Middle frontal gyrus (tissue), 1 donor: Measurements from ENCODE around the gene LRRC45.

Experiments used
- DNase-seq: peaks from one replicate; pipeline ENCODE4 v3.0.0-alpha.2; 2015; ENCODE audit warnings: low spot score; ENCODE audit errors: extremely low spot score

The LRRC45 gene

GRCh38 chr17:82018989-82019689, 4.0 kb upstream of the LRRC45 start:
- no peak for DNase-seq

GRCh38 chr17:82019690-82020571, 3.2 kb upstream of the LRRC45 start:
- DNase-seq: no peak

DNA sequence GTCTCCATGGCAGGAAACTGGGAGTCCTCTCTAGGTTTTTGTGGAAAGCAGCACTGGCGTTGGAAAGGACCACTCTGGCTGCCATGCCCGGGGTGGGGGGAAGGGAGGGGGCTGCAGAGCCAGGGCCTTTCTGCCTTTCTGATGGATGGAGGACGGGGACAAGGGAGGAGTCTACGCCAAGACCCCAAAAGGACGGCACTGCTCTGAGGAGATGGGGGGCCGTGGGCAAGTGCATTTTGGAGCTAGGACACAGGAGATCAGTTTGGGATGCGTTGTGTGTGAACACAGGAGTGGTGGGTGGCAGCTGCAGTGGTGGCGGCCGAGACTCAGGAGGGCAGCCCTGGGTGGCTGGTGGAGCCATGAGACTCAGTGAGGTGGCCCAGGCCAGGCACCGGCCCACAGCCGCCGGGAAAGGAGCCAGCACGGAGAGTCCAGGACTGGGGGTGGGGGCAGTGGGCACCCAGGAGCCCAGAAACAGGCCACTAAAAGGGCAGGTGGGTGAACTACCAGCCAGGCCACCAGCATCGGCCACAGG, 2.5 kb upstream of the LRRC45 start:
- no peak for DNase-seq

GRCh38 chr17:82021107-82021899, 1.8 kb upstream of the LRRC45 start:
- DNase-seq: peak; percentile 37

DNA sequence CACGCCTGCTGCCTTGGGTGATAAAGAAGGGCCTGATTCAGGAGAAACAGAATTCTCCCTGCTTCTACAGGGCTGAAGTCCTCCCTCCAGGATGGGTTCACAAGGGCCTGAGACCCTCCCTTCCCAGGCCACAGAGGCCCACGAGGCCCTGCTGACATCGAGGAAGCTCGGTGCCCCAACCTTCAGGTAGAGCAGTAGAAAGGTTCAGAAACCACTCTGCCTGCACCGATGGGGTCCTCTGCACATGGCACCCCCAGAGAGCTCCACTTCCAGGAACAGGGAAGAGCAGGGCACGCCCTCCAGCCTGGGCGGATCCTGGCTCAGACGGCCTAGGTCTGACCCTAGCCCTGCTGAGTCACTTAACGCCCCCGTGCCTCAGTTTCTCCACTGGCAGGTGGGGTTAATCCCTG, 1.2 kb upstream of the LRRC45 start:
- no peak for DNase-seq

GRCh38 chr17:82022310-82022980, 660 bp upstream of the LRRC45 start, which contains the start of gene CENPX:
CENPX (minus strand) TSS chr17:82022878; CDS start chr17:82022861, 17 bp downstream.
- DNase-seq: no peak

DNA sequence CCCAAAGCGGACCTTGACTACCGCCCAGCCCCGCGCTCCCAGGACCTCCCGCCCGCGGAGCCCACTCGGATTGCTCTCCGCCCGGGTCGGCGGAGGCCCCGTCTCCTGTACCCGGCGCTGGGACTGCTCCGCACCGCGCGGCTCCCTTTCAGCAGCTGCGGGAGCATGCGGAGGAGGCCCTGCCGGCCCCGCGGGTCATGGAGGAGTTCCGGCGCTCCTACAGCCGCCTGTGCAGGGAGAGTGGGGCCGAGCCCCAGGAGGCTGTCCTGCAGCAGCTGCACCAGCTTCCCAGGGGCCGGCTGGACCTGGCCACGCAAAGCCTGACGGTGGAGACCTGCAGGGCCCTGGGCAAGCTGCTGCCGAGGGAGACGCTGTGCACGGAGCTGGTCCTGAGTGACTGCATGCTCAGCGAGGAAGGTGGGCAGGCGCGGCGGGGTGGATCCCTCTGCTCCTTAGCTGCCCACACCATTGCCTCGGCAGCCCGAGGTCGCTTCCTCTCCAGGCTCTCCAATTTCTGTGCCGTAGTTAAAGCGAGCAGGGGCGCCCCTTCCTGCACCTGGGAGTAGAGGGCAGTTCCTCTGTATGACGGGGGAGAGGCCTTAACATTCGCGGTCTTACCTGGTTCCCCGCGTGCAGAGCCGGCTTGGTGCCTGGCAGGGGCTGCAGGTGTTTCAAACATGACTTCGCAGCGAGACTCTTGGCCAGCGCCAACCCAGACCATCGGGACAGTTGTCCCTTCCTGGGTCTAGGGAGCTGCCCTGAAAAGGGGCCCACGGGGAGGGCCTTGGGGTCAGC, 539 bp downstream of the LRRC45 start:
- DNase-seq: no peak

DNA sequence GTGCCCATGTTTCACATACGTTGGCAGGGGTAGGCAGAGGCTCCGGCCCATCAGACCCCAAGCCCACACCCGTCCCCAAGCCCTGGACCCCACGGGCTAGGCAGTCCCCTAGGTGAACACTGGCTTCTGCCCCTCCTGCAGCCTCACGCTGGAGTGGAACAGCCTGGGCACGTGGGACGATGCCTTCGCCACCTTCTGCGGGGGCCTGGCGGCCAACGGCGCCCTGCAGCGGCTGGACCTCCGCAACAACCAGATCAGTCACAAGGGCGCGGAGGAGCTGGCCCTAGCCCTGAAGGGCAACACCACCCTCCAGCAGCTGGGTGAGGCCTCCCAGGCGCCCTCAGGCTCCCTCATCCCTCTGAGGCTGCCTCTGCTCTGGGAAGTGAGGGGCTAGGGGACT, 1.8 kb downstream of the LRRC45 start:
- DNase-seq: no peak

- DNase-seq: no peak
These were observed 2.4 kb downstream of the LRRC45 start for GRCh38 chr17:82025401-82026107.

GRCh38 chr17:82028246-82028645, 5.1 kb downstream of the LRRC45 start:
- no peak for DNase-seq

DNA sequence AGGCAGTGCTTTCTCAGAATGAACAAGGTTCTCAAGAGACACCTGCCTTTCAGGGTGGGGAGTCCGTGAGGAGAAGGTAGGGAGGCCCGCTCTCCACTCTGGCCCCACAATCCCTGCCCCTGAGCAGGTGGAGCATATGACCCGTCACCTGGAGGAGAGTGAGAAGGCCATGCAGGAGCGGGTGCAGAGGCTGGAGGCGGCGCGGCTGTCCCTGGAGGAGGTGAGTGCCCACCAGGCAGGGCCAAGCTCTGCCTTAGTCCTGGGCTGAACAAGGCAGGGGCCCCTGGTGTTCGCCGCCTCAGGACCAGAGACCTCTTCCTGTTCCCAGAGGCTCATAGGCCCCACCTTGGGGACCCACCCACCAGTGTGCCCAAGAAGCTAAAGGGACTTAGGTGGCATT, 5.9 kb downstream of the LRRC45 start:
- no peak for DNase-seq

DNA sequence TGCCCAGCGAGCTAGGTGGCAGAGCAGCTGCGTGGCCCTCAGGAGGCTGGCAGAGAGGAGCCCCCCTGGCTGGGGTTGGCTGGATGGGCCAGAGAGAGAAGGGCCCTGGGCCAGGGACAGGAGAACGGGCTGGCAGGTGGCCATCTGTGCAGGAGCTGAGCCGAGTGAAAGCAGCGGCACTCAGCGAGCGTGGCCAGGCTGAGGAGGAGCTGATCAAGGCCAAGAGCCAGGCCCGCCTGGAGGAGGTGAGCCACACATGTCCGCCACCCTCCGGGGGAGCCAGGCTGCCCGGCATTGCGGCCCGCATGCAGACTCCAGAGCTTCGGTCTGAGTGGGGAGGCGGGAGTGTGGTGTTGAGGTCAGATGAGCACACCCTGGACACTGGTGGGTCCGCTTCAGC, 6.3 kb downstream of the LRRC45 start:
- DNase-seq: no peak

DNA sequence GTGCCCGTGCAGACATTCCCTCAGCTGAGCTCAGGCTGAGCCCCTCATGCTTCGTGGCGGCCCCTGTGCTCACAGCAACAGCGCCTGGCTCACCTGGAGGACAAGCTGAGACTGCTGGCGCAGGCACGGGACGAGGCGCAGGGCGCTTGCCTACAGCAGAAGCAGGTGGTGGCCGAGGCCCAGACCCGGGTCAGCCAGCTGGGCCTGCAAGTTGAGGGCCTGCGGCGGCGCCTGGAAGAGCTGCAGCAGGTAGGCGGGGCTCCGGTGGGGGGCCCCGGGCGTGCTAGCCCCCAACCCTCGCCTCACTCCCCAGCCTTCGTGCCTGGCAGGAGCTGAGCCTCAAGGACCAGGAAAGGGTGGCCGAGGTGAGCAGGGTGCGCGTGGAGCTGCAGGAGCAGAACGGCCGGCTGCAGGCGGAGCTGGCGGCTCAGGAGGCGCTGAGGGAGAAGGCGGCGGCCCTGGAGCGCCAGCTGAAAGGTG, 6.9 kb downstream of the LRRC45 start:
- no peak for DNase-seq

DNA sequence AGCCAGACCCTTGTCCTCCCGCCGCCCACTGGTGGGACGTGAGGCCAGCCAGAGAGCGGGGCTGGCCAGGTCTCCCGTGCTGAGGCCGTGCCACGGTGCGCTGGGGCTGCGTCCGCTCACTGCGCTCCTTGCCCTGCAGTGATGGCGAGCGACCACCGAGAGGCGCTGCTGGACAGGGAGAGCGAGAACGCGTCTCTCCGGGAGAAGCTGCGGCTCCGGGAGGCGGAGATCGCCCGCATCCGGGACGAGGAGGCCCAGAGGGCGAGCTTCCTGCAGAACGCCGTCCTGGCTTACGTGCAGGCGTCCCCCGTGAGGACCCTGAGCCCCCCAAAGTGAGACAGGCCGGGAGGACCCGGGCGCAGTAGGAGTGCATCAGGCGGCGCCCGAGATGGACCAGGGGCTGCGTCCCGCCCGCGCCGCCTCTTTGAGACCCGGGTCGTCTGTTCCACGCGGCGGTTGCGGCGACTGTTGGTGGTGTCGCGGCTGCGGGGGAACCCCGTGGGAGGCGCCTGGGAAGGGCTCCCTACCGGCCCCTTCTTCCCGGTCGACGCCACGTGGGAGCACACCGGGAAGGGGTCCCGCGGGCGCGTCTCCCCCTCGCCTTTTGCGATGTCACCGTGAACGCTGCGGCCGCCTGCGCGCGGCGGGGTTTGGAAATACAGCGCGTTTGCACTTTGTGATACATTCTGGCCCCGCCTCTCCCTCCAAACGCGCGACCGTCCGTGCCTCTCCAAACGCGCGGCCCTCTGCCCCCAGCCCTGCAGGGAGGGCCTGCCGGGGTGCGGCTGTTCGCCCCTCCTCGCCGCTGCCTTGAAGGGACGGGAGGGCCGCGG, 7.6 kb downstream of the LRRC45 start:
- peak; percentile 65 for DNase-seq

DNA sequence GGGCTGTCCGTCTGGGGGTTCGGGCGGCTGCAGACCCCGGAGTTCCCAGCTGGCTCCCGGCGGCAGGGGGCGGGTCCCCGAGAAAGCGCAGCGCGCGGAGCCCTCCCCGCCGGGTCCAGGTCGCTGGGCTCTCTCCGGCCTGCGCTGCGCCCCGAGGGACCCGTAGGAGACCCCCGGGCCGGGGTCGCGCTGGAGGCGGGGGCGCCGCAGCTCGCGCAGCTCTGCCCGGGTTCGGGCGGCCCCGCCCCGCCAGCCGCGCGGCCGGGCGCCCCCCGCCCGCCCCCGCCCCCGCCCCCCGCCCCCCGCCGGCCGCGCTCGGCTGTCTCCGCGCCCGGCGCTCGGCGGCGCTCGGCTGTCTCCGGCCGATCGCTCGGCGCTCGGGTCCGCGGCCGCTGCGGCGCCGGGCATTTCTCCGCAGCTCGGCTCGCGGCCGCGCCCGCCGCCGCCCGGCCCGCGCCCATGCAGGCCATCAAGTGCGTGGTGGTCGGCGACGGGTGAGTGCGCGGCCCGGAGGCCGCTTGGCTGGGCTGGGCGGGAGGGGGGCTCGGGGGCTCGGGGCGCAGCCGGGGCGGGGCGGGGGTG, 8.3 kb downstream of the LRRC45 start, which contains the start of gene RAC3:
TSS of gene RAC3 (plus strand) at position 376 of the 582 bp plus-strand sequence. CDS start at position 460, 84 bp downstream.
- DNase-seq: no peak

- DNase-seq: no peak
These were observed 9.0 kb downstream of the LRRC45 start for GRCh38 chr17:82031885-82032627.
